ENCODE data around the gene CRIM1. TPM values are rescaled to one million over a fixed set of nuclear protein-coding genes. Genes with fewer than 3 reads are reported as not detected.
A peak's percentile ranks its signal among the peaks of the same experiment; 100 is the strongest.

The CRIM1 gene
- total and polyA plus RNA-seq, 2 experiments from 2014 or later: 76.4 to 485 TPM

DNA sequence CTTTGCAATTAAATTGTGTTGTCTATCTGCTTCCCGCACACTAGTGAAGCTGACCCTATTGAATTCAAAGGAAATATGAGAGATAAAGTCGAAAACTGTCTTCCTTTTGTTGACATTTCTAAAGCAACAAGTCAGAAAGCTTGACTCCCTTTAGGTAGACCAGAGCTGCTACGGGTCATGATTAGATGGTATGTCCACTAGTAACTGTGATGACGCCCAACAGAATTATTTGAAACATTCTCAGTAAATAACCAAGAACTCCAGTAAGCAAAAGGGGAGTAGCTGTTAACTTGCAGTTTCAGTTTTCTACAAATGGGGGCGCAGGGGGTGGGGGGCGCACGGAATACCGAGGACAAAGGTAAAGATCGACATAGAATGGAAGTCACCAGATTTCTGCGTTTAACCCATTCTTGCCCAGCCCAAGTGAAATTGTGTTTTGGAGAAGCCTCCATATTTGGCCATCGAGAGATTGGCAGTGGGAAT lies 56.4 kb downstream of the CRIM1 start:
- peaks cover 49% of the 10 kb centered on the region for H4K20me1 ChIP-seq (ENCODE audit: insufficient read depth)
- no peak overlapping the region for H3K9ac ChIP-seq
- no peak overlapping the region for H3K4me2 ChIP-seq (ENCODE audit: unreplicated experiment)
- peaks cover 96% of the 10 kb centered on the region for H3F3A ChIP-seq (ENCODE audit: insufficient read depth)
- no peaks in the 10 kb centered on the region for H3K27me3 ChIP-seq (replicated peaks; ENCODE audit: insufficient read depth)
- TF ChIP-seq EZH2 (IDR thresholded peaks at IDR 0.05; ENCODE audit: insufficient read depth, poor library complexity, severe bottlenecking) (no peak), EZH2phosphoT487 (IDR thresholded peaks at IDR 0.05; ENCODE audit: insufficient read depth, low read depth) (no peak)
- H3K4me3 ChIP-seq: no peak overlapping the region
- H3K79me2 ChIP-seq (ENCODE audit: insufficient read depth): peaks cover 100% of the 10 kb centered on the region
- H3K9me3 ChIP-seq (ENCODE audit: low read depth): no peaks in the 10 kb centered on the region
- WGBS, 2 experiments (ENCODE audit: low coverage in 1 of 2, low lambda C conversion rate in 2 of 2, missing lambda C conversion rate in 2 of 2): 79 to 80% methylated on average over 11 of the region's 11 CpGs
- in situ Hi-C loops (cut with MboI): no loop called here
- H3K9me2 ChIP-seq (ENCODE audit: insufficient read depth): no peaks in the 10 kb centered on the region
- H3K4me1 ChIP-seq (ENCODE audit: insufficient read depth): peaks cover 61% of the 10 kb centered on the region
- peaks cover 19% of the 10 kb centered on the region for H3K36me3 ChIP-seq (ENCODE audit: low read depth)
- H2AFZ ChIP-seq: no peak overlapping the region
- H3K27ac ChIP-seq: peak overlapping the region; percentile 1; the same call in 1 of the 2 replicates
- DNase-seq: no peak

DNA sequence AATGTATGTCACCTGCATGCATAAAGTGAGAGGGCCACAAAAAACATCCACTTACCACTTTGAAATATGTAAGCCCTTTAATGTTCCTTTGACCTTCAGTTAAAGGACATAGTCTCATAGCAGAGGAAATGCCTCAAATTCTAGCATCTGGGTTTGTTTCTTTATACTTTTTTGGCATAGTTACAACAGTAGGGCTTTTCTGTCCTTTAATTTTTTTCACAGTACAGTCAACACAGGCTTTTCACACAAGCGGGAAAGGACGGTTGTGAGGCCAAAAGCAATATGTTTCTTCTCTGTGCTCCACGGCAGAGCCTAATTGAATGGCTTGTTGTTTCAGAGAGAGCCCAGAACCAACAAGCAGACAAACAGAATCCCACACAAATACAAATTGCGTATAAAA lies 57.6 kb downstream of the CRIM1 start:
- Histone ChIP-seq H3K27ac (no peak overlapping the region), H3K4me1 (ENCODE audit: insufficient read depth) (peaks cover 61% of the 10 kb centered on the region), H3K9me3 (ENCODE audit: low read depth) (no peaks in the 10 kb centered on the region), H3K4me2 (ENCODE audit: unreplicated experiment) (no peak overlapping the region), H3K9me2 (ENCODE audit: insufficient read depth) (no peaks in the 10 kb centered on the region), H3F3A (ENCODE audit: insufficient read depth) (peaks cover 96% of the 10 kb centered on the region), H3K27me3 (replicated peaks; ENCODE audit: insufficient read depth) (no peaks in the 10 kb centered on the region), H2AFZ (no peak overlapping the region), H4K20me1 (ENCODE audit: insufficient read depth) (peaks cover 56% of the 10 kb centered on the region), H3K36me3 (ENCODE audit: low read depth) (peaks cover 19% of the 10 kb centered on the region), H3K4me3 (no peak overlapping the region), H3K9ac (no peak overlapping the region), H3K79me2 (ENCODE audit: insufficient read depth) (peaks cover 100% of the 10 kb centered on the region)
- in situ Hi-C loops (cut with MboI): no loop called here
- TF ChIP-seq EZH2phosphoT487 (IDR thresholded peaks at IDR 0.05; ENCODE audit: insufficient read depth, low read depth): no peak
- no peak for TF ChIP-seq EZH2 (IDR thresholded peaks at IDR 0.05; ENCODE audit: insufficient read depth, poor library complexity, severe bottlenecking)
- peak; percentile 44 for DNase-seq
- 97% methylated on average over 4 of the region's 4 CpGs for WGBS, 2 experiments (ENCODE audit: low coverage in 1 of 2, low lambda C conversion rate in 2 of 2, missing lambda C conversion rate in 2 of 2)

DNA sequence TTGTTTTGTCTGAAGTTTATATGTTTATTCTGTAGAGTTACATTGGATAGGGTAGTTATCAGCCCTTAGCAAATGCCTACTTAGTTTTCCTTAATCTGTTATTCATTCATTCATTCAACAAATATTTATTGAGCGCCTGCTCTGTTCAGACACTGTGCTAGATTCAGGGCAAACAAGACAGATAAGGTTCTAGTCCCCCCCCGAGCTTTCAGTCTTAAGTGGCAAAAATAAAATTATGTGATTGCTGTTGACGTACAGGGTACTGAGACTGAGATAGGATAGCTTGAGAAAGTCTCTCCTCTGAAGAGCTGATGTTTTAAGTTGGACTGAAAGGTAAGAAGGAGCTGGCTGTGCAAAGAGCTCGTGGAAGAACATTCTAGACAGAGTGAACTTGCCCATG lies 58.7 kb downstream of the CRIM1 start:
- Histone ChIP-seq H3K9me2 (ENCODE audit: insufficient read depth) (no peaks in the 10 kb centered on the region), H3K27me3 (replicated peaks; ENCODE audit: insufficient read depth) (no peaks in the 10 kb centered on the region), H3K27ac (peak overlapping the region; percentile 12; the same call in 1 of the 2 replicates), H3K4me2 (ENCODE audit: unreplicated experiment) (no peak overlapping the region), H2AFZ (no peak overlapping the region), H3F3A (ENCODE audit: insufficient read depth) (peaks cover 96% of the 10 kb centered on the region), H3K36me3 (ENCODE audit: low read depth) (peaks cover 19% of the 10 kb centered on the region), H3K79me2 (ENCODE audit: insufficient read depth) (peaks cover 100% of the 10 kb centered on the region), H3K9me3 (ENCODE audit: low read depth) (no peaks in the 10 kb centered on the region), H3K4me3 (no peak overlapping the region), H3K9ac (no peak overlapping the region), H3K4me1 (ENCODE audit: insufficient read depth) (peaks cover 61% of the 10 kb centered on the region), H4K20me1 (ENCODE audit: insufficient read depth) (peaks cover 63% of the 10 kb centered on the region)
- no peak for DNase-seq
- WGBS, 2 experiments (ENCODE audit: low coverage in 1 of 2, low lambda C conversion rate in 2 of 2, missing lambda C conversion rate in 2 of 2): 97 to 99% methylated on average over 4 of the region's 4 CpGs
- TF ChIP-seq EZH2 (IDR thresholded peaks at IDR 0.05; ENCODE audit: insufficient read depth, poor library complexity, severe bottlenecking): no peak
- TF ChIP-seq EZH2phosphoT487 (IDR thresholded peaks at IDR 0.05; ENCODE audit: insufficient read depth, low read depth): no peak
- in situ Hi-C loops (cut with MboI): no loop called here

DNA sequence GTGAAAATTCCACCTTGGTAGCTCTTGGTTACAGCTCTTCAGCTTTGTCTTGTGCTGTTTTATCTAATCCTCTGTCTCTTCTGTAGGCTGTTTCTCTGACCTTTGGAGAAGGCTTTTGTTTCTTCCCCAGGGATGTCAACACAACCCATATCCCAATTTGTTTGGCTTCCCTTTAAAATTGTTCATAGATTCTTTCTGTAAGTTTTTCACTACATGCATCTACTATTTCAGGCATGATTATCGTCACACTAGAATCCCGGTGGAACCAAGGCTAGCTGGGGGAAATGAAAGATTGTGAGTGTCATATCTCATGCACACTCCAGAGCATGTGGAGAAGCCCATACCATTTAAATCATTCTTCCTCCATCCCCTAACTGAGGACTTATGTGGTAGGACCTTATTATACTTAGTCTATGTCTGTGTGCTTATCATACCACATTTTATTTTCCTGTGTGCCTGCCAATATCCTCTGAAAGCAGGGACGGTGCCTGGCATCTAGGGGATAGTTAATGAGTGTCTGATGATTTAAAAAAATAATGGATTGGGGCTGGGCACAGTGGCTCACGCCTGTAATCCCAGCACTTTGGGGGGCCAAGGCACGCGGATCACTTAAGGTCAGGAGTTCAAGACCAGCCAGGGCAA lies 59.9 kb downstream of the CRIM1 start:
- Histone ChIP-seq H3K4me1 (ENCODE audit: insufficient read depth) (peaks cover 50% of the 10 kb centered on the region), H2AFZ (no peak overlapping the region), H3K79me2 (ENCODE audit: insufficient read depth) (peaks cover 100% of the 10 kb centered on the region), H3F3A (ENCODE audit: insufficient read depth) (peaks cover 96% of the 10 kb centered on the region), H3K36me3 (ENCODE audit: low read depth) (peaks cover 19% of the 10 kb centered on the region; the same call in 1 of the 2 replicates), H3K27ac (0 out of 2 replicates have a peak overlapping the region, but pooled peaks have one; percentile 0), H3K9me2 (ENCODE audit: insufficient read depth) (no peaks in the 10 kb centered on the region), H3K9ac (no peak overlapping the region), H3K4me3 (no peak overlapping the region), H4K20me1 (ENCODE audit: insufficient read depth) (peaks cover 65% of the 10 kb centered on the region), H3K4me2 (ENCODE audit: unreplicated experiment) (no peak overlapping the region), H3K27me3 (replicated peaks; ENCODE audit: insufficient read depth) (no peaks in the 10 kb centered on the region), H3K9me3 (ENCODE audit: low read depth) (no peaks in the 10 kb centered on the region)
- WGBS, 2 experiments (ENCODE audit: low coverage in 1 of 2, low lambda C conversion rate in 2 of 2, missing lambda C conversion rate in 2 of 2): 83 to 84% methylated on average over 6 of the region's 6 CpGs
- in situ Hi-C loops (cut with MboI): no loop called here
- no peak for TF ChIP-seq EZH2 (IDR thresholded peaks at IDR 0.05; ENCODE audit: insufficient read depth, poor library complexity, severe bottlenecking)
- TF ChIP-seq EZH2phosphoT487 (IDR thresholded peaks at IDR 0.05; ENCODE audit: insufficient read depth, low read depth): no peak
- DNase-seq: no peak

All from GM23248 (cell line).